ENCODE results near the gene AGPAT3.

AGPAT3 gene

GRCh38 chr21:43917515-43918384 lies 52.7 kb downstream of the AGPAT3 start:
- peak overlapping the region; percentile 86 for H3K27ac Mint-ChIP-seq
- ATAC-seq (replicated peaks) (no peak), DNase-seq (no peak)
- H3K9me3 Mint-ChIP-seq = peaks cover under 1 to 2% of the 10 kb centered on the region in 2 donors
- peaks cover 18 to 48% of the 10 kb centered on the region in 2 donors for H3K36me3 Mint-ChIP-seq
- peaks cover 50 to 76% of the 10 kb centered on the region in 2 donors for H3K4me1 Mint-ChIP-seq
- peak overlapping the region; percentile 83 to 87 for H3K4me3 Mint-ChIP-seq
- H3K27me3 Mint-ChIP-seq = no peaks in the 10 kb centered on the region

- H3K27ac Mint-ChIP-seq = no peak overlapping the region
- no peak for DNase-seq
- no peaks in the 10 kb centered on the region for H3K27me3 Mint-ChIP-seq
- ATAC-seq (replicated peaks) = no peak
- peak overlapping the region; percentile 20 to 52 for H3K4me3 Mint-ChIP-seq
- peaks cover 55 to 78% of the 10 kb centered on the region in 2 donors for H3K4me1 Mint-ChIP-seq
- peaks cover 15 to 47% of the 10 kb centered on the region in 2 donors for H3K36me3 Mint-ChIP-seq
- peaks cover 0 to 2% of the 10 kb centered on the region in 2 donors for H3K9me3 Mint-ChIP-seq
Measured at GRCh38 chr21:43918385-43918947, 53.4 kb downstream of the AGPAT3 start.

GRCh38 chr21:43919283-43919682 lies 54.3 kb downstream of the AGPAT3 start:
- DNase-seq = no peak
- Mint-ChIP-seq H3K4me1 (peaks cover 56 to 76% of the 10 kb centered on the region in 2 donors), H3K4me3 (no peak overlapping the region), H3K9me3 (peaks cover 0 to 2% of the 10 kb centered on the region in 2 donors), H3K36me3 (peaks cover 13 to 51% of the 10 kb centered on the region in 2 donors), H3K27me3 (no peaks in the 10 kb centered on the region), H3K27ac (no peak overlapping the region)
- no peak for ATAC-seq (replicated peaks)

GRCh38 chr21:43919871-43920801 lies 55.1 kb downstream of the AGPAT3 start:
- Mint-ChIP-seq H3K27ac (peak overlapping the region; percentile 2), H3K4me3 (peak overlapping the region; percentile 0 to 17), H3K9me3 (peaks cover 0 to 2% of the 10 kb centered on the region in 2 donors)

GRCh38 chr21:43921571-43921978 lies 56.6 kb downstream of the AGPAT3 start:
- H3K27me3 Mint-ChIP-seq = no peaks in the 10 kb centered on the region
- peaks cover 23 to 69% of the 10 kb centered on the region in 2 donors for H3K36me3 Mint-ChIP-seq
- peak overlapping the region; percentile 52 to 72 for H3K4me3 Mint-ChIP-seq
- H3K27ac Mint-ChIP-seq = peak overlapping the region; percentile 89
- peaks cover 52 to 74% of the 10 kb centered on the region in 2 donors for H3K4me1 Mint-ChIP-seq
- peak in 1 of 2 donors; percentile 7 for ATAC-seq (replicated peaks)
- no peak for DNase-seq
- peaks cover 0 to 2% of the 10 kb centered on the region in 2 donors for H3K9me3 Mint-ChIP-seq

More at GRCh38 chr21:43919871-43920801, 55.1 kb downstream of the AGPAT3 start:
- Mint-ChIP-seq H3K27me3 (no peaks in the 10 kb centered on the region), H3K36me3 (peaks cover 19 to 59% of the 10 kb centered on the region in 2 donors), H3K4me1 (peaks cover 56 to 81% of the 10 kb centered on the region in 2 donors)
- DNase-seq (peak; percentile 42), ATAC-seq (replicated peaks) (peak; percentile 65 to 71)

- Mint-ChIP-seq H3K27me3 (no peaks in the 10 kb centered on the region), H3K4me1 (peaks cover 48 to 67% of the 10 kb centered on the region in 2 donors)
- peak; percentile 61 to 66 for ATAC-seq (replicated peaks)
Measured at GRCh38 chr21:43921979-43922945, 57.2 kb downstream of the AGPAT3 start.

GRCh38 chr21:43922949-43923348 lies 57.9 kb downstream of the AGPAT3 start:
- Mint-ChIP-seq H3K27ac (peak overlapping the region; percentile 31), H3K4me3 (no peak overlapping the region), H3K9me3 (peaks cover 0 to 2% of the 10 kb centered on the region in 2 donors), H3K4me1 (peaks cover 43 to 61% of the 10 kb centered on the region in 2 donors), H3K27me3 (no peaks in the 10 kb centered on the region), H3K36me3 (peaks cover 23 to 68% of the 10 kb centered on the region in 2 donors)
- DNase-seq (no peak), ATAC-seq (replicated peaks) (no peak)

More at GRCh38 chr21:43921979-43922945, 57.2 kb downstream of the AGPAT3 start:
- Mint-ChIP-seq H3K4me3 (peak overlapping the region; percentile 52 to 72), H3K9me3 (peaks cover 0 to 2% of the 10 kb centered on the region in 2 donors), H3K36me3 (peaks cover 23 to 67% of the 10 kb centered on the region in 2 donors), H3K27ac (peak overlapping the region; percentile 89)
- peak; percentile 36 for DNase-seq

GRCh38 chr21:43923391-43923790 lies 58.4 kb downstream of the AGPAT3 start:
- H3K9me3 Mint-ChIP-seq = peaks cover 0 to 2% of the 10 kb centered on the region in 2 donors
- no peak for DNase-seq
- H3K36me3 Mint-ChIP-seq = peaks cover 21 to 65% of the 10 kb centered on the region in 2 donors
- no peak overlapping the region for H3K4me3 Mint-ChIP-seq
- no peak overlapping the region for H3K27ac Mint-ChIP-seq
- peaks cover 39 to 56% of the 10 kb centered on the region in 2 donors for H3K4me1 Mint-ChIP-seq
- H3K27me3 Mint-ChIP-seq = no peaks in the 10 kb centered on the region
- ATAC-seq (replicated peaks) = no peak

- Mint-ChIP-seq H3K36me3 (peaks cover 25 to 70% of the 10 kb centered on the region in 2 donors), H3K27ac (no peak overlapping the region), H3K27me3 (no peaks in the 10 kb centered on the region), H3K9me3 (peaks cover 0 to 2% of the 10 kb centered on the region in 2 donors), H3K4me1 (peaks cover 35 to 49% of the 10 kb centered on the region in 2 donors), H3K4me3 (no peak overlapping the region)
- ATAC-seq (replicated peaks) (no peak), DNase-seq (no peak)
Measured at GRCh38 chr21:43924421-43925095, 59.5 kb downstream of the AGPAT3 start.

GRCh38 chr21:43925096-43925481 lies 60.1 kb downstream of the AGPAT3 start:
- DNase-seq (no peak), ATAC-seq (replicated peaks) (no peak)
- peaks cover 35 to 50% of the 10 kb centered on the region in 2 donors for H3K4me1 Mint-ChIP-seq
- H3K36me3 Mint-ChIP-seq = peaks cover 25 to 70% of the 10 kb centered on the region in 2 donors
- H3K27ac Mint-ChIP-seq = no peak overlapping the region
- no peaks in the 10 kb centered on the region for H3K27me3 Mint-ChIP-seq
- H3K9me3 Mint-ChIP-seq = peaks cover 0 to 2% of the 10 kb centered on the region in 2 donors
- no peak overlapping the region for H3K4me3 Mint-ChIP-seq

- Mint-ChIP-seq H3K4me1 (peaks cover 31 to 47% of the 10 kb centered on the region in 2 donors), H3K27ac (no peak overlapping the region), H3K36me3 (peaks cover 25 to 65% of the 10 kb centered on the region in 2 donors), H3K4me3 (no peak overlapping the region), H3K9me3 (peaks cover 0 to 2% of the 10 kb centered on the region in 2 donors), H3K27me3 (no peaks in the 10 kb centered on the region)
- ATAC-seq (replicated peaks) = no peak
- no peak for DNase-seq
Measured at GRCh38 chr21:43925609-43926008, 60.6 kb downstream of the AGPAT3 start.

- Mint-ChIP-seq H3K9me3 (peaks cover 0 to 2% of the 10 kb centered on the region in 2 donors), H3K36me3 (peaks cover 25 to 61% of the 10 kb centered on the region in 2 donors), H3K4me3 (no peak overlapping the region), H3K4me1 (peaks cover 28 to 47% of the 10 kb centered on the region in 2 donors), H3K27ac (no peak overlapping the region), H3K27me3 (no peaks in the 10 kb centered on the region)
- no peak for ATAC-seq (replicated peaks)
- no peak for DNase-seq
Measured at GRCh38 chr21:43926196-43926595, 61.2 kb downstream of the AGPAT3 start.

Data from stimulated activated naive B cell treated with anti-CD40 and anti-IgM and Interleukin-4, amounts not matched to agents 10 μg/mL and 1 μg/mL and 100 μg/mL, for 72 hours (primary cell).